Activated naive CD4-positive, alpha-beta T cell treated with Interleukin-2 at 50 U/mL for 16 hours (primary cell): ENCODE results near the gene ZNF497.
"Not testable (repeated sequence)": the region's sequence is repeated elsewhere in the genome, so short reads cannot be mapped to it uniquely, and the experiment has no call there.

Experiments
- DNase-seq: peaks from one replicate; pipeline ENCODE4 v3.0.0-alpha.2; 2020

The ZNF497 gene

GRCh38 chr19:58393725-58394033, 31.1 kb upstream of the ZNF497 start:
- no peak for DNase-seq

GRCh38 chr19:58392945-58393724, 30.6 kb upstream of the ZNF497 start:
- DNase-seq = no peak

DNA sequence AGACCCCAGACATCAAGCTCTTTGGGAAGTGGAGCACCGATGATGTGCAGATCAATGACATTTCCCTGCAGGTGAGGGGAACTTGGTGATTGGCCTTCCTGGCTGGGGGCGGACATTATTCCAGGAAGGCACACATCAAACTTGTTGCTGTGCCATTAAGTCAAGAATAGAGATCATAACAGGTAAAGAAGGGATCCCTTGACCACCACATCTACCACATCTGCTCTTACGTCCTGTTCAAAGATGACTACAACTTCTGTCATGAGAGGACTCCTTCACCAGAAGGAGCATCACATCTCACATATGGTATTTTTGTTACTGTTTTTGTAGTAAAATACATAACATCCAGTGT, 25.6 kb upstream of the ZNF497 start:
- DNase-seq = no peak

DNA sequence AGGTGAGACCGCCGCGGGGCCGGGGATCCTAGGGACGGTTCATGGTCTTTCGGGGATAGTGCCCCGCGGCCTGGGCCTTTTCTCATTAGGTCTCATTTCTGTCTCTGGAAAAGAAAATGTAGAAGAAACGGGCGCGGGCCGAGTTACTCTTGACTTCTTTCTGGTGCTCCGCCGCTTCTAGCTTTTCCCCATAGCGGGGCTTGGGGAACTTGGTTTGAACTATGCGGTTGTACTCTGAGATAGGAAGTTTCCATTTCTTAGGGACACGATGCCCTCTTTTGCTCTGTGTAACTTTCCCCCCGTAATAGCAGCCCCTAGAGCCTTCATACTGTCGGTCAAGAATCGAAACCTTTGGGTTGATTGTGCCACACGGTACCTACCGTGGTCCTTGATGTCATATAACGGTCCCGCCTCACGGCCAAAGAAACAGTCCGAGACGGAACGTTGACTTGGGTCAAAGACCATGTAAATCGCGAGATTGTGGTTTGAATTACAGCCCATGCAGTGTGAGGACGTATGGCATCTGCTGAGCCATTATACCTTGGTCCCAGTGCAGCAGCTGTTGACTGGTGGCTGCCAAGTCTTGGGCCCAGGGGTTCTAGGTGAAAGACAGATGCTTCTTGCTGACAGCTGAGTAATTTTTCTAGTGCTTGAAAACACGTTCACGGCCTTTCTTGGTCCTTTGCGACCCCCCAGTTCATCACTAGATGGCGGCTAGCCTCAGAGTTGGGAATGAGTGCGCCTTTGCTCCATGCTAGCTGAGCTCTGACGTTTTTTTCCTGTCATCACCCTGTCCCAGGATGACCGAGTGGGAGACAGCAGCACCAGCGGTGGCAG, 25.0 kb upstream of the ZNF497 start:
- no peak for DNase-seq

DNA sequence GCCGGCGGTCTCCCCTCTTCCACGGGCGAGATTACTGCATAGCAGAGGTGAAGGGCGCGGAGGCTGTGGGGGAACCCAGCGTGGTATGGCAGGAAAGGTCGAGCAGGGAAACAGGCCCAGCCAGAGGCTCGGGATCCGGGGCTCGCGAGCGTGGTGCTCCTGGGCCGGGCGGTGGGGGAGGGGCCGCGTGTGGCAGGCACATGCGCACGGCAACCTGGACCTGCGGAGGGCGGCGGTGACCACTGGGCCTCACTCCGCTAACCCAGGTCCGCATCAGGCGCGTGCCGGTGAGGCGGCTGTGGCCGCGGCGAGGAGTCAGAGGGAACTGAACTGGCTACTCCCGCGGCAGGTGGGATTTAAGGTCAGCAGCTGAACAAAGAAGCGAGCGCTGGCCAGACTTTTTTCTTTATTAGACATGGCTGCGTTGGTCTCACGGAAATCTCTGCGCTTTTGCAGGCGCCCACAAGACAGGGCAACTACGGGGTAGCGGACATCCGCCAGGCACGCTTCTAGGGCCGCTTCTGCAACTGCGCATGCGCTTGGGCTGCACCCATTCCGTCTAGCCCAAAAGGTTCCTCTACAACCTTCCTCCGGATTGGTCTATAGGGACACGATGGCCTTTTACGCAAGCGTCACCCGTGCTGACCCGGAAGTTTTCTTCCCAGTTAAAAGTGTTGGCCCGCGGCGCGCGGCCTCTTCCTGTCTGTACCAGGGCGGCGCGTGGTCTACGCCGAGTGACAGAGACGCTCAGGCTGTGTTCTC, 24.2 kb upstream of the ZNF497 start, which contains the start of gene RPS5:
RPS5 (plus strand) TSS at position 694 of the 762 bp plus-strand sequence. CDS start 869 bp downstream, outside the sequence.
- peak; percentile 96 for DNase-seq

DNA sequence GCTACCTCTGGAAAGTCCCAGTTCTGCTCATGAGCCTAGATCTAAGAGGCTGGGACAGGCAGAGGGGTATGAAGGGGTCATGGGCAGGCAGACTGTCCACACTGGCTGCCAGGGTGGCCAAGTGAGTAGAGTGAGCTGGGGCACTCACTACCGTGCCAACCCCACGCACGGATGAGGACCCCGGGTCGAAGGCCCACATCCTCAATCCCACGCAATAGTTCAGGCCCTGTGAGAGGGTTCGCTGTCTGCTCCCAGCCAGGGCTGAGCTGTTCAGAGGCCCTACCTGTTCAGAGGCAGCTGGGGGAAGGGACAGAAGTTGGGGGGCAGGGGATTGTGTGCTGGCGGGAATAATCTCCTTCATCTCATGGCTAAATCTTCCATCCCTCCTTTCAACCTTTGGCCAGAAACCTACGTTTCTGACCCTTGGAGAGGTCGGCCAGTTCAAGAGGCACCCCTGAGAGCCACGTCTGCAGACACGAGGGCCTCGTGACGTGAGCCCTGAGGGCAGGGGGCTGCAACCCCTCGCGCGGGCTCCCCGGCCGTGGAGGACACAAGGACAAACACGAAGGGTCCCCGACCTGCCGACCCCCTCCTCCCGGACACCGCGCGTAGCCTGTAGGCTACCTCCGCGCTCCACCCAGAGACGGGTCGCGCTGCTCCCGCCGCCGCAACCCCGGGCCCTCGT, 23.5 kb upstream of the ZNF497 start:
- DNase-seq = peak; percentile 40

- DNase-seq = no peak
These were observed 22.9 kb upstream of the ZNF497 start for GRCh38 chr19:58385313-58385890.

DNA sequence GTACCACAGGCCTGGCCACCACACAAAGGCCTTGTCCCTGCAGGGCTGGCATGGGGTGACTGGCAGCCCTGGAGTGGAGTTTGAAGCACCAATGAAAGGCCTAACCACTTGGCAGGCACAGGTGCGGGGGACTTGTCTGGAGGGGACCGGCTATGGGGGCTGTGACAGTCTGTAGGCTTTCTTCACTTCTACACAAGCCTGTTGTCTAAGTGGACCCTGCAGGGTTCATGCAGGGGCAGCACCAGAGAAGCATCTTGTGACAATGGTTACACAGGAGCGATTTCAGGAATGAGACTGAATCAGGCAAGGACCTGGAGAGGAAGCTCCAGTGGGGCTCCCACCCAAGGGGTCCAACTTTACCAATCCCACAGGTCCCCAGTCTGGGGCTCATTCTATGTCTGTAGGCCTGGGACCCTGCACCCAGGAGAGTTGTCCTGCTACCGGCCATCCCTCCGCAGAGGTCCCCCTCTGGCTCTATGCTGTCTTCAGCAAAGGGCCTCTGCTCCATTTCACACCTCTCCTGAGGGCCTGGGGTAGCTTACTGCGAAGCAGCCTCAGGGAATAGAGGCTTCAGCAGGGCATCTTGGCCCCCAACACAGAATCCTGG, 20.5 kb upstream of the ZNF497 start:
- no peak for DNase-seq

- no peak for DNase-seq
These were observed 19.1 kb upstream of the ZNF497 start for GRCh38 chr19:58381460-58382212.

DNA sequence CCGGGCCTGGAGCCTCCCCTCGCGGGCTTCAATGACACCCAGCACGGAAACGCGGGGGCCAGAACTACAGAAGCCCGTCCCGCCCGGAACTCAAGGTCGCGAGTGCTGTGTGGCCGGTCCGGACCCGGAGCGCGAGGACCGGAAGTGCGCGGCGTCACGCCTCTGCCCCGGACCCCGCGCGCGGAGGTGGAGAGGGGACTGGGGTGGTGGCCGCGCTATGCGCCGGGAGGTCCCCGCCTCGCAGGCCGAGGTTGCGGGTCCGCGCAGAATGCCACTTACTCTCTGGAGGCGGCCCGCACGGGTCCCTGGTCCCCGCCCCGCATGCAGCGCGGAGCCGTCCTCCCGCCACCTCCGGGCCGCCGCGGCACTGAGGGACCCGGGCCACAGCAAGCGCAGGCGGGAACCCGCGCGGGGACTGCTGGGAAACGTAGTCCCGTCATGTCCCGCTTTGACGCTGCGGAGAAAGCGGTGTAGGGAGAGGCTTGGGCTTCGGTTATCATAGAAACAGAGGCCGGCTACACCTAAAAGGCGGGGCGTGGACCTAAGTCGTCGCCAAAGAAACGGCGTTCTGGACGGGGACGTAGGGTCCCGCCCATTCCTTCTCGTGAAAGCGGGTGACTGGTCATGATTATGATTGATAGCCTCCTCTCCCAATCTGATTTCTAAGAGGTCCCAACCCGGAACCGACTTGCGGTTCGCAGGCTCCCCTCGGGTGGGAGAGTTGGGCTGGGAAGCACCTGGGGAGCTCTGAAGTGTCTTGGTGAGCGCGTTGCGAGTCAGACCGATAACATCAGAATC, 18.3 kb upstream of the ZNF497 start, which contains the start of gene ZNF837:
ZNF837 (minus strand) TSS at position 369 of the 798 bp plus-strand sequence. CDS start 11,698 bp downstream, outside the sequence.
- peak; percentile 98 for DNase-seq

DNA sequence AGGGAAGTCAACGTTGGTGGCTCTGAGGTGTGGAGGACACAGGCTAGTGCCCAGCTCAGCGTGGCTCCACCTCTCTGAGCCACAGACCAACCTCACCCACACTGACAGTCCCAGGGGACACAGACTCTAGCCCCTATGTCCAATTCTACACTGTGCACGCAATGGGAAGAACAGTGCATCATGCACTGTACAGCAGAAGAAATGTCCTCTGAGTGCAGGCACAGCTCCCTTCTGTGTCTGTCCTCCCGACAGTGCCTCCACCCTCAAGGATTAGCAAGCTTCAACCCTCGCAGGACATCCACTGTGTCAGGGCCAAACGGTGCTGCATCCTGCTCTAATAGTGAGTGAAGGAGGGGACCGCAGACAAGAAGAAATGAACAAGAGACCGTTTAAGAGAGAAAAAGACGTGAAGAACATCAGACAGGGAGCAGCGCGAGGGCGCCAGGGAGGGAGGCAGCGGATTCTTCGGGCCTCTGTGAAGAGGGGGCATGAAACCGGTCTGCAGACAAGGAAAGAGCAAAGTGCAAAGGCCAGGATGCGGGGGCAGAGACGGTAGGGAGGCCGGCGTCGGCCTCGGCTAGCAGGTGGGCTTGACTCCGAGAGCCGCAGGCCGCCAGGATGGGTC, 17.6 kb upstream of the ZNF497 start:
- DNase-seq = no peak

- no peak for DNase-seq
These were observed 16.7 kb upstream of the ZNF497 start for GRCh38 chr19:58379246-58379645.

DNA sequence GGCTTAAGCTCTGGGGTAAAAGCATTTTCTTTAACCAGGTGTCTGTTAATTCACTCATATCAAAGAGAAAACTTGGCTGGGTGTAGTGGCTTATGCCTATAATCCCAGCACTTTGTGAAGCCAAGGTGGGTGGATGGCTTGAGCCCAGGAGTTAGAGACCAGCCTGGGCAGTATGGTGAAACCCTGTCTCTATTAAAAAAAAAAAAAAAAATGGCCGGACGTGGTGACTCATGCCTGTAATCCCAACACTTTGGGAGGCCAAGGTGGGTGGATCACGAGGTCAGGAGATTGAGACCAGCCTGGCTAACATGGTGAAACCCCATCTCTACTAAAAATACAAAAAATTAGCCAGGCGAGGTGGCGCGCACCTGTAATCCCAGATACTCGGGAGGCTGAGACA, 14.2 kb upstream of the ZNF497 start:
- not testable (repeated sequence) for DNase-seq

GRCh38 chr19:58374200-58374599, 11.6 kb upstream of the ZNF497 start:
- DNase-seq = no peak

DNA sequence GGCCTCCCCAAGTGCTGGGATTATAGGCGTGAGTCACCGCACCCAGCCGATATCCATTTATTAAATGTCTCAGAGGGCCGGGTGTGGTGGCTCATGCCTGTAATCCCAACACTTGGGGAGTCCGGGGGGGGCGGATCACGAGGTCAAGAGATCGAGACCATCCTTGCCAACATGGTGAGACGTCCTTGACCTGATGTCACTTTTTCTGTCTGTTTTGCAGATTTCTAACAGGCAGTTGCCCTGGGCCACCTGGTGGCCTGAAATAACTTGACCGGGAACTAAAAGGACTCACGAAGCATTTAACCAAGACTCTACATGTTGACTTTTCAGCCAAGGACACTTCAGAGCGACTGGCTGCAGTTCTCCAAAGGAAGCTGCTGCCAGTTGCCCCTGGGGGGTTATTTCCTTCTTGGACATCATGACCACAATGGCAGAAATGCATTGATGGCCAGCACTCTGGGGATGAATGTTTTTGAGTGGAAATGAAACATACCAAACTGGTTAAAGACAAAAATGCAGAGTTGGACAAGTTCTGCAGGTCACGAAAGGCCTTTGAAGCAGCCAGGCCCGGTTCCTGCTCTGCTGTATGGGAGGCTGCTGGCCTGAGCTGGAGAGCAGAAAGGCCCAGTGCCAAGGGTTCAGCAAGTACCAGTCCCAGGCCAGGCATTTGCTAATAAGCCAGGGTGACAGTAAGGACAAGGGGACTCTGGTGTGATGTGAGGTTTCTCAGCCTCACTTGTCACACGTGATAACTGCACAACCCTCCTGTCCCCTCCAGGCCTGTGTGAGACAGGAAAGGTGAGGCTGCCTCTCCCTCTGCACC, 10.0 kb upstream of the ZNF497 start:
- no peak for DNase-seq

DNA sequence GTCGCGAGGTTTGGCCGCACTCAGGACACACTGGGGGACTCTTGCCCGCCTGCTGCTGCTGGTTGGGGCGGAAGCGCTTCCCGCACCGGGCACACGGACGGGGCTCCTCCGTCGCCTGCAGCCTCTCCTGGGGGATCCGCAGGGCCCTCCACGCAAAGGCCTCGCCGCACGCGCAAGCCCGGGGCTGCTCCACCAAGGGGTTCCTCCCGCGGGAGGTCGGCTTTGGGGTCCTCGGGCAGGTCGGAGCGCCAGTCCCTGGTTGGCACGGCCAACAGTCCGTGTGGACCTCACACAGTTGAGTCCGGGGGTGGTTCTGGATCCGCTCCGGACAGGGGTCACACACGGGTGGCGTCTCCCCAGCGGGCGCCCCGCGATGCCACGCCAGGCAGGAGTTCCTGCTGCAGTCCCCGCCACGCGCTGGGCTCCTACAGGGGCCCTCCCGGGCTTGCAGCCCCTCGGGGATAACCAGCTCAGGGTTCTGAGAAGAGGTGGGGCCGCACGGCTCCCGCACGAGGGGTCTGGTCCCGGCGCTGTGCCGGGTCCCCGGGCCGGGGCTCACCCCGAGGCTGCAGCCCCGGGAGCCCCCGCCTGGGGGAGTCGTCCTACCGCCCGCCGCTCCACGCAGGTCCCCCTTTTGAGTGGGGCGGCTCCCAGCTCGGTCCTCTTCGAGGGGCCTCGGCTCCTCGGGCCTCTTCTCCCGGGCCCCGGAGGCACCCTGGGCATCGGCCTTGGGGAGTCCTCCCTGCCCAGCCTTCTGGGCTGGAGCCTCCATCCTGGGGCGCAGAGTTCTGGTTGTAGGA, 6.2 kb upstream of the ZNF497 start:
- no peak for DNase-seq

GRCh38 chr19:58367698-58368454, 5.3 kb upstream of the ZNF497 start:
- DNase-seq = no peak
